OCI-LY7 (cell line): ENCODE data around the gene CACNG3. TPM values are rescaled to one million over a fixed set of nuclear protein-coding genes. Genes with fewer than 3 reads are reported as not detected.

ENCODE experiments used
- Bru-seq: library from RNA; stranded (reverse); fragments of 400-500 nt; gene quantifications from one replicate; lab custom pipeline; 2021; lab: Mats Ljungman, UMichigan
- BruChase-seq, 2 experiments: library from RNA; stranded (reverse); fragments of 400-500 nt; gene quantifications; one replicate each; lab custom pipeline; 2021; lab: Mats Ljungman, UMichigan
- BruUV-seq: library from RNA; stranded (reverse); fragments of 400-500 nt; replicated peaks from 2 replicates; lab custom pipeline; 2021; lab: Mats Ljungman, UMichigan
- CTCF ChIA-PET: fragments of 300-600 bp; sonication (Branson Sonifier 250); formaldehyde crosslinking; loops from one replicate; lab custom pipeline; 2022; ENCODE audit warnings: antibody characterized with exemption; ENCODE audit not compliant: unreplicated experiment; lab: Charles Lee
- POLR2A ChIA-PET: fragments of 300-600 bp; sonication (Branson Sonifier 250); formaldehyde crosslinking; loops from one replicate; lab custom pipeline; 2022; ENCODE audit warnings: antibody characterized with exemption; lab: Charles Lee
- DNase-seq: peaks from one replicate; pipeline ENCODE4 v3.0.0-alpha.2; 2015; ENCODE audit warnings: low spot score
- H2AFZ ChIP-seq: fragments of 200-600 bp; sonication (generic), shearing (Covaris generic); 2 replicates; pipeline ENCODE4 v1.6.1; 2014; ENCODE audit warnings: mild to moderate bottlenecking, antibody characterized with exemption, low read length, moderate library complexity
- H3K27ac ChIP-seq: fragments of 200-600 bp; sonication (generic); 2 replicates; pipeline ENCODE4 v1.5.1; 2014; ENCODE audit warnings: mixed run types, low read depth, mild to moderate bottlenecking, moderate library complexity, low read length, inconsistent platforms; ENCODE audit not compliant: poor library complexity, severe bottlenecking
- H3K36me3 ChIP-seq: fragments of 200-600 bp; sonication (generic); 2 replicates; pipeline ENCODE4 v1.6.1; 2014; ENCODE audit warnings: mild to moderate bottlenecking, antibody characterized with exemption, low read length, moderate library complexity, mixed read lengths; ENCODE audit not compliant: insufficient read depth
- H3K4me1 ChIP-seq: fragments of 200-600 bp; sonication (generic); 2 replicates; pipeline ENCODE4 v1.5.1; 2014; ENCODE audit warnings: mild to moderate bottlenecking, low read length; ENCODE audit not compliant: insufficient read depth, poor library complexity, severe bottlenecking
- H3K4me2 ChIP-seq: fragments of 200-600 bp; sonication (generic); 2 replicates; pipeline ENCODE4 v1.6.1; 2014; ENCODE audit warnings: mild to moderate bottlenecking, low read length
- H3K4me3 ChIP-seq: fragments of 200-600 bp; sonication (generic); 2 replicates; pipeline ENCODE4 v1.5.1; 2014; ENCODE audit warnings: mild to moderate bottlenecking, low read depth, low read length; ENCODE audit not compliant: poor library complexity, severe bottlenecking
- H3K79me2 ChIP-seq: fragments of 200-600 bp; sonication (generic); 2 replicates; pipeline ENCODE4 v1.6.1; 2016; ENCODE audit warnings: low read depth, mild to moderate bottlenecking, low read length, moderate library complexity, mixed read lengths; ENCODE audit not compliant: insufficient read depth
- H3K9me2 ChIP-seq: fragments of 200-600 bp; sonication (generic); 2 replicates; pipeline ENCODE4 v1.6.1; 2016; ENCODE audit warnings: mild to moderate bottlenecking, low read length, mixed read lengths; ENCODE audit not compliant: insufficient read depth
- H3K9me3 ChIP-seq: fragments of 200-600 bp; sonication (generic); 2 replicates; pipeline ENCODE4 v1.6.1; 2014; ENCODE audit warnings: mild to moderate bottlenecking, mixed run types, low read length, mixed read lengths
- H4K20me1 ChIP-seq: fragments of 200-600 bp; sonication (generic); 2 replicates; pipeline ENCODE4 v1.6.1; 2014; ENCODE audit warnings: mild to moderate bottlenecking, antibody characterized with exemption, low read length, moderate library complexity, mixed read lengths; ENCODE audit not compliant: insufficient read depth
- CTCF ChIP-seq: fragments of 200-600 bp; sonication (generic); conservative IDR thresholded peaks from 2 replicates; pipeline ENCODE4 v1.5.1; 2014; ENCODE audit warnings: mild to moderate bottlenecking, antibody characterized with exemption, low read length, moderate library complexity, mixed read lengths
- EZH2phosphoT487 ChIP-seq: fragments of 200-600 bp; sonication (generic); IDR thresholded peaks from 2 replicates; pipeline ENCODE4 v1.6.1; 2018; ENCODE audit warnings: low read depth, borderline replicate concordance, mild to moderate bottlenecking, mixed run types, antibody characterized with exemption, low read length, moderate library complexity, mixed read lengths
- intact Hi-C: fragments of 100-400 bp; cut with micrococcal nuclease; formaldehyde crosslinking; loops from one replicate; pipeline ENCODE4 v1.10.0; 2022; ENCODE audit not compliant: unreplicated experiment
- long read RNA-seq: library from polyadenylated mRNA; stranded (forward); transcript quantifications from one replicate; pipeline ENCODE4 v2.0.0, GENCODE V29; 2022
- total RNA-seq, 2 experiments: library from RNA; depleted of rRNA in 1 of 2; stranded (reverse); fragments of >200 nt in 1 of 2; shearing (Covaris generic) in 1 of 2; gene quantifications; 2 replicates each; pipeline ENCODE4 v1.2.3, GENCODE V29; 2014 to 2022

Gene CACNG3
- total RNA-seq (2014; rRNA removed; shearing (Covaris generic)), result 0.06 TPM in 1 of 2 replicates, not detected in the other
- not detected in 2 replicates for total RNA-seq (2022)
- Bru-seq, nascent RNA, result percentile 5 among the genes with signal in this experiment
- BruChase-seq, experiment 1, labeled RNA remaining after a 6-hour chase, result percentile 2 among the genes with signal in this experiment
- percentile 1 among the genes with signal in this experiment for BruChase-seq, experiment 2, labeled RNA remaining after a 2-hour chase
- long read RNA-seq, result 0 reads

- peak; percentile 37 for DNase-seq
- TF ChIP-seq EZH2phosphoT487 (no peak), CTCF (no peak)
- CTCF ChIA-PET, result interaction anchor here (1.6 kb wide), 1 partner anchor 185 kb away, joined by 6 read pairs; no protein-coding TSS in a partner anchor
Measured at GRCh38 chr16:24255456-24256371, at the start of gene CACNG3. Gene CACNG3, plus strand, starts transcription at chr16:24256335. Its CDS starts 420 bp downstream, at chr16:24256755.

GRCh38 chr16:24206926-24207325 is 49.2 kb upstream of the CACNG3 start:
- H3K4me1 ChIP-seq, result peaks cover 6% of the 10 kb centered on the region
- CTCF ChIA-PET, result no interaction called here
- H3K27ac ChIP-seq, result no peak overlapping the region
- no peaks in the 10 kb centered on the region for H3K9me2 ChIP-seq
- no peaks in the 10 kb centered on the region for H3K9me3 ChIP-seq
- TF ChIP-seq CTCF (no peak), EZH2phosphoT487 (no peak)
- H2AFZ ChIP-seq, result no peak overlapping the region
- POLR2A ChIA-PET, result no interaction called here
- H3K4me3 ChIP-seq, result no peak overlapping the region
- no peaks in the 10 kb centered on the region for H4K20me1 ChIP-seq
- no peak overlapping the region for H3K4me2 ChIP-seq
- DNase-seq, result no peak
- no peaks in the 10 kb centered on the region for H3K79me2 ChIP-seq
- no TSS peak for BruUV-seq
- H3K36me3 ChIP-seq, result no peaks in the 10 kb centered on the region
- intact Hi-C loops, result no loop called here

More at GRCh38 chr16:24255456-24256371, at the start of gene CACNG3:
- peaks cover 23% of the 10 kb centered on the region for H3K4me1 ChIP-seq
- no TSS peak for BruUV-seq
- no peak within 1 kb of the TSS for H3K27ac ChIP-seq
- no peak within 1 kb of the TSS for H3K4me2 ChIP-seq
- intact Hi-C loops, result loop anchor here (10.0 kb wide), 1 partner anchor 249 kb away; no protein-coding TSS in a partner anchor
- no peaks in the 10 kb centered on the region for H3K9me2 ChIP-seq
- H2AFZ ChIP-seq, result no peak within 1 kb of the TSS
- POLR2A ChIA-PET, result interaction anchor here (0.7 to 1.5 kb wide), 2 partner anchors 10 to 162 kb away, joined by 3 read pairs; no protein-coding TSS in a partner anchor
- no peak within 1 kb of the TSS for H3K4me3 ChIP-seq
- no peaks in the 10 kb centered on the region for H3K9me3 ChIP-seq
- H3K79me2 ChIP-seq, result no peaks in the 10 kb centered on the region
- no peaks in the 10 kb centered on the region for H3K36me3 ChIP-seq
- H4K20me1 ChIP-seq, result no peaks in the 10 kb centered on the region
